OCI-LY7 (cell line): ENCODE results near the gene RASAL2. TPM values are rescaled to one million over a fixed set of nuclear protein-coding genes. Genes with fewer than 3 reads are reported as not detected.

Experiments used
- BruUV-seq: library from RNA; stranded (reverse); fragments of 400-500 nt; replicated peaks from 2 replicates; lab custom pipeline; 2021; lab: Mats Ljungman, UMichigan
- CTCF ChIA-PET: fragments of 300-600 bp; sonication (Branson Sonifier 250); formaldehyde crosslinking; loops from one replicate; lab custom pipeline; 2022; ENCODE audit warnings: antibody characterized with exemption; ENCODE audit not compliant: unreplicated experiment; lab: Charles Lee
- POLR2A ChIA-PET: fragments of 300-600 bp; sonication (Branson Sonifier 250); formaldehyde crosslinking; loops from one replicate; lab custom pipeline; 2022; ENCODE audit warnings: antibody characterized with exemption; lab: Charles Lee
- DNase-seq: peaks from one replicate; pipeline ENCODE4 v3.0.0-alpha.2; 2015; ENCODE audit warnings: low spot score
- H2AFZ ChIP-seq: fragments of 200-600 bp; sonication (generic), shearing (Covaris generic); 2 replicates; pipeline ENCODE4 v1.6.1; 2014; ENCODE audit warnings: mild to moderate bottlenecking, antibody characterized with exemption, low read length, moderate library complexity
- H3K27ac ChIP-seq: fragments of 200-600 bp; sonication (generic); 2 replicates; pipeline ENCODE4 v1.5.1; 2014; ENCODE audit warnings: mixed run types, low read depth, mild to moderate bottlenecking, moderate library complexity, low read length, inconsistent platforms; ENCODE audit not compliant: poor library complexity, severe bottlenecking
- H3K36me3 ChIP-seq: fragments of 200-600 bp; sonication (generic); 2 replicates; pipeline ENCODE4 v1.6.1; 2014; ENCODE audit warnings: mild to moderate bottlenecking, antibody characterized with exemption, low read length, moderate library complexity, mixed read lengths; ENCODE audit not compliant: insufficient read depth
- H3K4me1 ChIP-seq: fragments of 200-600 bp; sonication (generic); 2 replicates; pipeline ENCODE4 v1.5.1; 2014; ENCODE audit warnings: mild to moderate bottlenecking, low read length; ENCODE audit not compliant: insufficient read depth, poor library complexity, severe bottlenecking
- H3K4me2 ChIP-seq: fragments of 200-600 bp; sonication (generic); 2 replicates; pipeline ENCODE4 v1.6.1; 2014; ENCODE audit warnings: mild to moderate bottlenecking, low read length
- H3K4me3 ChIP-seq: fragments of 200-600 bp; sonication (generic); 2 replicates; pipeline ENCODE4 v1.5.1; 2014; ENCODE audit warnings: mild to moderate bottlenecking, low read depth, low read length; ENCODE audit not compliant: poor library complexity, severe bottlenecking
- H3K79me2 ChIP-seq: fragments of 200-600 bp; sonication (generic); 2 replicates; pipeline ENCODE4 v1.6.1; 2016; ENCODE audit warnings: low read depth, mild to moderate bottlenecking, low read length, moderate library complexity, mixed read lengths; ENCODE audit not compliant: insufficient read depth
- H3K9me2 ChIP-seq: fragments of 200-600 bp; sonication (generic); 2 replicates; pipeline ENCODE4 v1.6.1; 2016; ENCODE audit warnings: mild to moderate bottlenecking, low read length, mixed read lengths; ENCODE audit not compliant: insufficient read depth
- H3K9me3 ChIP-seq: fragments of 200-600 bp; sonication (generic); 2 replicates; pipeline ENCODE4 v1.6.1; 2014; ENCODE audit warnings: mild to moderate bottlenecking, mixed run types, low read length, mixed read lengths
- H4K20me1 ChIP-seq: fragments of 200-600 bp; sonication (generic); 2 replicates; pipeline ENCODE4 v1.6.1; 2014; ENCODE audit warnings: mild to moderate bottlenecking, antibody characterized with exemption, low read length, moderate library complexity, mixed read lengths; ENCODE audit not compliant: insufficient read depth
- EZH2phosphoT487 ChIP-seq: fragments of 200-600 bp; sonication (generic); IDR thresholded peaks from 2 replicates; pipeline ENCODE4 v1.6.1; 2018; ENCODE audit warnings: low read depth, borderline replicate concordance, mild to moderate bottlenecking, mixed run types, antibody characterized with exemption, low read length, moderate library complexity, mixed read lengths
- intact Hi-C: fragments of 100-400 bp; cut with micrococcal nuclease; formaldehyde crosslinking; loops from one replicate; pipeline ENCODE4 v1.10.0; 2022; ENCODE audit not compliant: unreplicated experiment
- total RNA-seq, 2 experiments: library from RNA; depleted of rRNA in 1 of 2; stranded (reverse); fragments of >200 nt in 1 of 2; shearing (Covaris generic) in 1 of 2; gene quantifications; 2 replicates each; pipeline ENCODE4 v1.2.3, GENCODE V29; 2014 to 2022
- TF ChIP-seq, protein P1 (sequence below): fragments of 200-600 bp; sonication (generic); conservative IDR thresholded peaks from 2 replicates; pipeline ENCODE4 v1.5.1; 2014; ENCODE audit warnings: mild to moderate bottlenecking, antibody characterized with exemption, low read length, moderate library complexity, mixed read lengths

The RASAL2 gene
- total RNA-seq, 2 experiments from 2014 or later: 0.09 to 0.27 TPM

DNA sequence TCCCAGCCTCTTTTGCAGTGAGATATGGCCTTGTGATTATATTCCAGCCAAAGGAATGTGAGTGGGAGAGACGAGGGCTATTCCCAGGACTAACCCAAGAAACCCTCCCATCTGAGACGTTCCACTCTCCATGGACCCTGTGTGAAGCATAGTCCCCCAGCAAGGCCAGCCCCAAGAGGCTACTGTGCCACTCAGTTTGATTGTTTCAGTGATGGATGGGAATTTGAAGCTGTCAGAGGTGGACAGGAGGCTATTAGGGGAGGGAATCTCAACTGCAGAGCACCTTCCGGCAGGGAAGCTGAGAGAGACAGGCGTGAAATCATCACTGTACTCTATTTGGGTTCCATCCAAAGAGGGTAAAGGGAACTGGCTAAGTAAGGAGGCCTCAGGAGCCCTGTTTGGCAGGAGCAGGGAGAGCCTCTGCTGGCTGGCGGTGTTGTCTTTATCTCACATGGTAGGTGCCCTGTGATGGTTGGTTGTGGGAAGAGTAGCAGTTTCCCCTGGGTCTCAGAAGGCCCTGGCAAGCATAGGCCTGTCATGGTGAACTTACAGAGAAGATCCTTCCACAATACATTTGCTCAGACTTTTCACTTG lies 415.6 kb downstream of the RASAL2 start:
- H3K36me3 ChIP-seq: no peaks in the 10 kb centered on the region
- no peaks in the 10 kb centered on the region for H3K9me2 ChIP-seq
- H3K4me3 ChIP-seq: no peak overlapping the region
- intact Hi-C loops: no loop called here
- H3K79me2 ChIP-seq: no peaks in the 10 kb centered on the region
- CTCF ChIA-PET: interaction anchor here (0.5 kb wide), 1 partner anchor 8 kb away, joined by 3 read pairs; no protein-coding TSS in a partner anchor
- no peak for DNase-seq
- no peak overlapping the region for H2AFZ ChIP-seq
- H3K4me2 ChIP-seq: no peak overlapping the region
- POLR2A ChIA-PET: interaction anchor here (0.7 kb wide), 1 partner anchor 1119 kb away, joined by 3 read pairs; no protein-coding TSS in a partner anchor
- no peaks in the 10 kb centered on the region for H4K20me1 ChIP-seq
- no peak for TF ChIP-seq EZH2phosphoT487
- TF ChIP-seq, protein P1, sequence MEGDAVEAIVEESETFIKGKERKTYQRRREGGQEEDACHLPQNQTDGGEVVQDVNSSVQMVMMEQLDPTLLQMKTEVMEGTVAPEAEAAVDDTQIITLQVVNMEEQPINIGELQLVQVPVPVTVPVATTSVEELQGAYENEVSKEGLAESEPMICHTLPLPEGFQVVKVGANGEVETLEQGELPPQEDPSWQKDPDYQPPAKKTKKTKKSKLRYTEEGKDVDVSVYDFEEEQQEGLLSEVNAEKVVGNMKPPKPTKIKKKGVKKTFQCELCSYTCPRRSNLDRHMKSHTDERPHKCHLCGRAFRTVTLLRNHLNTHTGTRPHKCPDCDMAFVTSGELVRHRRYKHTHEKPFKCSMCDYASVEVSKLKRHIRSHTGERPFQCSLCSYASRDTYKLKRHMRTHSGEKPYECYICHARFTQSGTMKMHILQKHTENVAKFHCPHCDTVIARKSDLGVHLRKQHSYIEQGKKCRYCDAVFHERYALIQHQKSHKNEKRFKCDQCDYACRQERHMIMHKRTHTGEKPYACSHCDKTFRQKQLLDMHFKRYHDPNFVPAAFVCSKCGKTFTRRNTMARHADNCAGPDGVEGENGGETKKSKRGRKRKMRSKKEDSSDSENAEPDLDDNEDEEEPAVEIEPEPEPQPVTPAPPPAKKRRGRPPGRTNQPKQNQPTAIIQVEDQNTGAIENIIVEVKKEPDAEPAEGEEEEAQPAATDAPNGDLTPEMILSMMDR: no peak
- no peak overlapping the region for H3K27ac ChIP-seq
- no peaks in the 10 kb centered on the region for H3K9me3 ChIP-seq
- BruUV-seq: no TSS peak
- no peaks in the 10 kb centered on the region for H3K4me1 ChIP-seq

DNA sequence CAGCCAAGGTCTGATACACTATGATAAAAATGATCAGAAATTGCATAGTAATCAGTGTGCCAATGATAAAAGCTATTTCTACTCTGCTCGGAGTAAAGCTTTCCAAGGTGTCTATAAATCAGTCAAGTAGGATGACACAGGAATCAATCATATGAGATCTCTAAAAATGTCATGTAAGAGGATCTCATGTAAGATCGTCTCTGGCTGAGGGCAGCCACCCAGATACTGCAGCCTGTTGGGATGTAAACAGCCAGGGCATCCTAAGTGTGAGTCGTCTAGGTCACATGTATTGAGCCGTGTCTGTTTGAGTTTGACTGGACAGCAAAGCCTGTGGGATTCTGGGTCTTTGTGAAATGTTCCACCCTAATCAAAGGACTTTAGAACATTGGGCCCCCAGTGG lies 416.3 kb downstream of the RASAL2 start:
- DNase-seq: no peak
- intact Hi-C loops: no loop called here

More for the DNA sequence above, 416.3 kb downstream of the RASAL2 start:
- Histone ChIP-seq H4K20me1 (no peaks in the 10 kb centered on the region), H3K4me1 (no peaks in the 10 kb centered on the region), H3K36me3 (no peaks in the 10 kb centered on the region), H3K4me3 (no peak overlapping the region), H3K79me2 (no peaks in the 10 kb centered on the region), H2AFZ (no peak overlapping the region), H3K9me3 (no peaks in the 10 kb centered on the region), H3K4me2 (no peak overlapping the region), H3K9me2 (no peaks in the 10 kb centered on the region), H3K27ac (no peak overlapping the region)
- no TSS peak for BruUV-seq
- CTCF ChIA-PET: interaction anchor here (0.5 kb wide), 2 partner anchors 9 to 432 kb away, joined by 3 read pairs; no protein-coding TSS in a partner anchor
- TF ChIP-seq, protein P1: no peak
- no peak for TF ChIP-seq EZH2phosphoT487
- POLR2A ChIA-PET: interaction anchor here (0.7 kb wide), 1 partner anchor 1118 kb away, joined by 3 read pairs; no protein-coding TSS in a partner anchor
